Colonic mucosa (tissue), 4 donors: Measurements from ENCODE around the gene GADD45A. TPM values are rescaled to one million over a fixed set of nuclear protein-coding genes. Genes with fewer than 3 reads are reported as not detected.
"Not testable (repeated sequence)": the region's sequence is repeated elsewhere in the genome, so short reads cannot be mapped to it uniquely, and the experiment has no call there.

Experiments
- DNase-seq: peaks from one replicate; pipeline ENCODE4 v3.0.0-alpha.2; 2020
- H3K27ac ChIP-seq: fragments of 200-600 bp; one replicate; pipeline ENCODE4 v1.8.0; 2021
- H3K27me3 ChIP-seq: fragments of 200-600 bp; one replicate; pipeline ENCODE4 v1.8.0; 2021
- H3K36me3 ChIP-seq: fragments of 200-600 bp; one replicate; pipeline ENCODE4 v1.8.0; 2021
- H3K4me1 ChIP-seq: fragments of 200-600 bp; one replicate; pipeline ENCODE4 v1.8.0; 2021; ENCODE audit warnings: mild to moderate bottlenecking
- H3K4me3 ChIP-seq: fragments of 200-600 bp; one replicate; pipeline ENCODE4 v1.8.0; 2021
- H3K9ac ChIP-seq, 2 donors: one replicate each; pipeline ENCODE4 v1.7.0; 2013; ENCODE audit warnings: control low read depth in 2 of 2, low read depth in 2 of 2, low read length in 2 of 2
- H3K9me3 ChIP-seq: fragments of 200-600 bp; one replicate; pipeline ENCODE4 v1.8.0; 2021
- intact Hi-C: fragments of 100-400 bp; cut with DNase I; formaldehyde crosslinking; loops from one replicate; pipeline ENCODE4 v1.14.1; 2022
- total RNA-seq, 2 donors: library from RNA; stranded (reverse); fragmentation: NEBNext Ultra II Directional in 1 of 2; extraction: Animal tissue kit (Norgen Biotek cat#: 25700) in 1 of 2; gene quantifications; one replicate each; pipeline ENCODE4 v1.2.1, GENCODE V29; 2021
- TF ChIP-seq, protein P1 (sequence below): fragments of 200-600 bp; IDR thresholded peaks from one replicate; pipeline ENCODE4 v1.8.0; 2022; ENCODE audit warnings: antibody characterized with exemption, mild to moderate bottlenecking
- donor health status: healthy.
- donor health status: DM: no; HTN: no; CAD: no.
- donor health status: DM: no; HTN: no; CAD: no.

GADD45A gene
- total RNA-seq, 2 donors from 2014 or later = 29.0 to 29.4 TPM

DNA sequence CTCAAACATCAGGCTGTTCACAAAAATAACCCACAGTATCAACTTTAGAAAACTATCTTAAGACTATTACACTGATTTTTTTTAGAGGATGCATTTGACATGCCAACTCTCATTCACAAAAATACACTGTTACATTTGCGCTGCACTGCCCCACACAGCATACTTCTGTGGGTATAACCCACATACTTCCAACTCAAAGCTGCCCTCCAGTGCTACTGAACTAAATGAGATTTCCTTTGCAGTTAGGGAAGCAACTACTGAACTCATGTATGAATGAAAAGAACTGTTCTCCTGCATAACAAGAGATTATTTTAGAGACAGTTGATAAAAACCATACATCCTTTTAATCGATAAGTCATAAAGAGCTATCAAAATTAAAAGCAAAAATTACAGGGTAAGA is 25.8 kb upstream of the GADD45A start:
- TF ChIP-seq, protein P1, sequence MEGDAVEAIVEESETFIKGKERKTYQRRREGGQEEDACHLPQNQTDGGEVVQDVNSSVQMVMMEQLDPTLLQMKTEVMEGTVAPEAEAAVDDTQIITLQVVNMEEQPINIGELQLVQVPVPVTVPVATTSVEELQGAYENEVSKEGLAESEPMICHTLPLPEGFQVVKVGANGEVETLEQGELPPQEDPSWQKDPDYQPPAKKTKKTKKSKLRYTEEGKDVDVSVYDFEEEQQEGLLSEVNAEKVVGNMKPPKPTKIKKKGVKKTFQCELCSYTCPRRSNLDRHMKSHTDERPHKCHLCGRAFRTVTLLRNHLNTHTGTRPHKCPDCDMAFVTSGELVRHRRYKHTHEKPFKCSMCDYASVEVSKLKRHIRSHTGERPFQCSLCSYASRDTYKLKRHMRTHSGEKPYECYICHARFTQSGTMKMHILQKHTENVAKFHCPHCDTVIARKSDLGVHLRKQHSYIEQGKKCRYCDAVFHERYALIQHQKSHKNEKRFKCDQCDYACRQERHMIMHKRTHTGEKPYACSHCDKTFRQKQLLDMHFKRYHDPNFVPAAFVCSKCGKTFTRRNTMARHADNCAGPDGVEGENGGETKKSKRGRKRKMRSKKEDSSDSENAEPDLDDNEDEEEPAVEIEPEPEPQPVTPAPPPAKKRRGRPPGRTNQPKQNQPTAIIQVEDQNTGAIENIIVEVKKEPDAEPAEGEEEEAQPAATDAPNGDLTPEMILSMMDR = no peak
- Histone ChIP-seq H3K27ac (no peak overlapping the region), H3K9me3 (no peaks in the 10 kb centered on the region), H3K4me3 (no peak overlapping the region), H3K36me3 (no peaks in the 10 kb centered on the region), H3K4me1 (no peaks in the 10 kb centered on the region), H3K27me3 (no peaks in the 10 kb centered on the region), H3K9ac (no peak overlapping the region)
- intact Hi-C loops = no loop called here
- DNase-seq = no peak

DNA sequence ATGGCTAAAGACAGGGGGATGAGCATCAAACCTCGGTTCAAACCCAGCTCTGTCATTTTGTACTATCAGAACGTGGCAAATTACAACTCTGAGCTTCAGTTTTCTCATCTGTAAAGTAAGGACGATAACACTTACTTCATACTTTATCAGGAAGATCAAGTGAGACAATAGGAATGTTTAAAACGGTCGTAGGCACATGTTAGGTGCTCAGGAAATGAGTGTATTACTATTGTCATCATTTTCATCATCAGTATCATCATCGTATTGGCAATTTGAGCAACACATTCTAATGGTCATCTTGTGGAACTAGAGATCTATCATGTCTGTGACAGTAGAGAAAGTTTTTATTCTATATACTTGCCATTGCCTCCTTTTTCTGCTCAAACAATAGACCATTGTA is 22.1 kb upstream of the GADD45A start:
- Histone ChIP-seq H3K36me3 (no peaks in the 10 kb centered on the region), H3K9me3 (no peaks in the 10 kb centered on the region), H3K27ac (no peak overlapping the region), H3K4me1 (no peaks in the 10 kb centered on the region), H3K27me3 (no peaks in the 10 kb centered on the region), H3K4me3 (no peak overlapping the region), H3K9ac (no peak overlapping the region)
- intact Hi-C loops = no loop called here
- DNase-seq = no peak
- TF ChIP-seq, protein P1 = no peak

DNA sequence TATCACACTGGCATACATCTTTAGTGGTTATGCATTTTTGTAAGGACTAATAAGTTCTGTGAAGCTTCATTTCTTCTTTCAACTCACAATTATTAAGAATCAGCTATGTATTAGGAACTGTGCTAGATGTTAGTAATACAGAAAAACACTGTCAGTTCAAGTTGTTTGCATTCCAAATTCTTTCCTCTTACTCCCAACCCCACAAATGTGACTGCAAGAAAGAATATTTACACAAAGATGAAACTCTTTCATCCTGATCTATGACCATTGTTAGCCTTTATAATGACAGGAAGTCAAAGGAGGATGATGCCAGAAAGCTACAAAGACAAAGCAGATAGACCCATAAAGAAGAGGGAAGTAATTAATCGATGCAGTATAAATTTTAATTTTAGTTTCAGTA is 21.0 kb upstream of the GADD45A start:
- no peaks in the 10 kb centered on the region for H3K9me3 ChIP-seq
- no peaks in the 10 kb centered on the region for H3K36me3 ChIP-seq
- H3K9ac ChIP-seq = no peak overlapping the region
- no peaks in the 10 kb centered on the region for H3K27me3 ChIP-seq
- H3K27ac ChIP-seq = no peak overlapping the region
- intact Hi-C loops = no loop called here
- TF ChIP-seq, protein P1 = no peak
- no peak for DNase-seq
- H3K4me3 ChIP-seq = no peak overlapping the region
- no peaks in the 10 kb centered on the region for H3K4me1 ChIP-seq

DNA sequence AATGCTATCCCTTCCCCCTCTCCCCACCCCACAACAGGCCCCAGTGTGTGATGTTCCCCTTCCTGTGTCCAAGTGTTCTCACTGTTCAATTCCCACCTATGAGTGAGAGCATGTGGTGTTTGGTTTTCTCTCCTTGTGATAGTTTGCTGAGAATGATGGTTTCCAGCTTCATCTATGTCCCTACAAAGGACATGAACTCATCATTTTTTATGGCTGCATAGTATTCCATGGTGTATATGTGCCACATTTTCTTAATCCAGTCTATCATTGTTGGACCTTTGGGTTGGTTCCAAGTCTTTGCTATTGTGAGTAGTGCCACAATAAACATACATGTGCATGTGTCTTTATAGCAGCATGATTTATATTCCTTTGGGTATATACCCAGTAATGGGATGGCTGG is 19.7 kb upstream of the GADD45A start:
- DNase-seq, H3K27me3 ChIP-seq, H3K4me3 ChIP-seq, H3K9ac ChIP-seq, intact Hi-C loops, H3K27ac ChIP-seq, H3K36me3 ChIP-seq, H3K4me1 ChIP-seq, H3K9me3 ChIP-seq: not testable (repeated sequence)

DNA sequence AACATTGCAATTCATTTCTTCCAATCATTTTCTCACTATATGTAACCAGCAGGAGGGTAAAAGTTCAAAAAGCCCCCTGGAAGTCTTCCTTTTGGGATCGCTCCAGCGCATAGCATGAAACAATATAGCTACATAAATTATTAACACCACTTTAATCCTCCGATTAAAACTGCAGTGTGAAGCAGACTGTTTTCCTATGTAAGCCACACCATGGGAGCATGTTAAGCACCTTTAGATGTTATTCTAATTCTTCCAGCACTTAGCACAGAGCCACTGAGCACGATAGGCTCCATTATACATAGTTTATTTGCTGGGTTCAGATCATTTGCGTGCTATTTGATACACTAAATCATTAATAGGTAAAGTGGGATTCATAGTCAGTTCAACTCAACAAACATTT is 18.4 kb upstream of the GADD45A start:
- TF ChIP-seq, protein P1 = no peak
- H3K36me3 ChIP-seq = no peaks in the 10 kb centered on the region
- H3K4me1 ChIP-seq = no peaks in the 10 kb centered on the region
- no peak for DNase-seq
- no peak overlapping the region for H3K27ac ChIP-seq
- intact Hi-C loops = no loop called here
- H3K9me3 ChIP-seq = no peaks in the 10 kb centered on the region
- H3K9ac ChIP-seq = no peak overlapping the region
- H3K27me3 ChIP-seq = no peaks in the 10 kb centered on the region
- H3K4me3 ChIP-seq = no peak overlapping the region

DNA sequence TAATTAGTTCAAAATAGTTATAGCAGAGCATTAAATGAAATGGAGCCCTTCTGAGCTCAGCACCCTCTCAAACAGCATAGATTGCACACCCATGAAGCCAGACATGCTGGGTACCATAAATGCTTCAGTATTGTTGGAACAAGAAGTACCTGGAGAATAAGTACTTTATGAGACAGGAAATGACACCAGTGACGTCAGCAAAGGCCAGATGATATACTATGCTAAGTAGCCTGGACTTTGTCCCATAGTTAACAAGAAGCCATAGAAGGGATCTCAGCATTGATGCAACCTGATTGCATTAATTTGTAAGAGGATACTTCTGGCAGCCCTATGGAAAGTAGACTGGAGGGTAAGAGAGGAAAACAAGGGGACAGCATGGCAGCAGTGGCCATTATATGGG is 16.3 kb upstream of the GADD45A start:
- no peaks in the 10 kb centered on the region for H3K9me3 ChIP-seq
- H3K4me1 ChIP-seq = no peaks in the 10 kb centered on the region
- TF ChIP-seq, protein P1 = no peak
- H3K9ac ChIP-seq = no peak overlapping the region
- no peaks in the 10 kb centered on the region for H3K27me3 ChIP-seq
- H3K36me3 ChIP-seq = no peaks in the 10 kb centered on the region
- DNase-seq = peak; percentile 75
- H3K27ac ChIP-seq = no peak overlapping the region
- intact Hi-C loops = no loop called here
- H3K4me3 ChIP-seq = no peak overlapping the region
